Thyroid gland (tissue), 4 donors: Measurements from ENCODE around the gene NR3C2.

Source experiments
- POLR2A ChIP-seq, 2 donors: fragments of 450-650 bp; IDR thresholded peaks; one replicate each; pipeline ENCODE4 v1.6.1; 2017; ENCODE audit warnings: antibody characterized with exemption in 2 of 2, mild to moderate bottlenecking in 2 of 2, moderate library complexity in 1 of 2
- TF ChIP-seq, protein P1 (sequence below), 6 experiments: fragments of 200-600 bp in 3 of 6; fragments of 450-650 bp in 3 of 6; sonication (generic) in 3 of 6; IDR thresholded peaks; one replicate each; pipeline ENCODE4 v1.5.1; 2016 to 2019; ENCODE audit warnings: antibody characterized with exemption in 6 of 6, mild to moderate bottlenecking in 2 of 6, inconsistent platforms in 1 of 6, moderate library complexity in 1 of 6

DNA sequence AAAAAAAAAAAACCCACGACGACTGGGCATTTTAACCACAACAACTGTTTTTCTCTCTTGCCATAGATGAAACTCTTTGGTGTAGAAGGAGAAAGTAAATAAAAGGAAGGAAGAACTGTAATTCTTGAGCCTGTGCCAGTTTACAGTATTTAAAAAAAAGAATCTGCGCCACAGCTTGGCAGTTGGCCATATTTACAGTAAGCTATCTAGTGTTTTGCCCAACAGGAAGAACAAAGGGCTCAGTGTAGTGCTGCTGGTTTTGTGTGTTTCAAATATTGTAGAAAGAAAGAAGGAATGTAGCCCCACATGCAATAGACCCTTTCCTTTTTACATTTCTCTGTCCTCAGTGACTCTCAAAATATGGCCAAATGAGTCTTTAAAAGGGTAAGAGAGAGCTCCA is 66.1 kb downstream of the NR3C2 start:
- TF ChIP-seq POLR2A (IDR thresholded peaks at IDR 0.05): no peak
- TF ChIP-seq, protein P1, sequence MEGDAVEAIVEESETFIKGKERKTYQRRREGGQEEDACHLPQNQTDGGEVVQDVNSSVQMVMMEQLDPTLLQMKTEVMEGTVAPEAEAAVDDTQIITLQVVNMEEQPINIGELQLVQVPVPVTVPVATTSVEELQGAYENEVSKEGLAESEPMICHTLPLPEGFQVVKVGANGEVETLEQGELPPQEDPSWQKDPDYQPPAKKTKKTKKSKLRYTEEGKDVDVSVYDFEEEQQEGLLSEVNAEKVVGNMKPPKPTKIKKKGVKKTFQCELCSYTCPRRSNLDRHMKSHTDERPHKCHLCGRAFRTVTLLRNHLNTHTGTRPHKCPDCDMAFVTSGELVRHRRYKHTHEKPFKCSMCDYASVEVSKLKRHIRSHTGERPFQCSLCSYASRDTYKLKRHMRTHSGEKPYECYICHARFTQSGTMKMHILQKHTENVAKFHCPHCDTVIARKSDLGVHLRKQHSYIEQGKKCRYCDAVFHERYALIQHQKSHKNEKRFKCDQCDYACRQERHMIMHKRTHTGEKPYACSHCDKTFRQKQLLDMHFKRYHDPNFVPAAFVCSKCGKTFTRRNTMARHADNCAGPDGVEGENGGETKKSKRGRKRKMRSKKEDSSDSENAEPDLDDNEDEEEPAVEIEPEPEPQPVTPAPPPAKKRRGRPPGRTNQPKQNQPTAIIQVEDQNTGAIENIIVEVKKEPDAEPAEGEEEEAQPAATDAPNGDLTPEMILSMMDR (IDR thresholded peaks at IDR 0.05): no peak
